Chondrocyte (in vitro differentiated cells): ENCODE results near the gene ATP7B. TPM values are rescaled to one million over a fixed set of nuclear protein-coding genes. Genes with fewer than 3 reads are reported as not detected.
A peak's percentile ranks its signal among the peaks of the same experiment; 100 is the strongest.

ENCODE experiments used
- DNase-seq: peaks from one replicate; pipeline ENCODE4 v3.0.0; 2021; ENCODE audit warnings: mixed read lengths, low spot score
- H3K27ac Mint-ChIP-seq: one replicate; pipeline ENCODE4 v1.8.0; 2021; ENCODE audit warnings: mild to moderate bottlenecking, moderate library complexity, mixed read lengths; ENCODE audit not compliant: unreplicated experiment
- H3K27me3 Mint-ChIP-seq: 2 replicates; pipeline ENCODE4 v1.8.0; 2021; ENCODE audit warnings: low read depth, mixed read lengths
- H3K36me3 Mint-ChIP-seq: 2 replicates; pipeline ENCODE4 v1.8.0; 2021; ENCODE audit warnings: low read depth, mixed read lengths
- H3K4me1 Mint-ChIP-seq: 2 replicates; pipeline ENCODE4 v1.8.0; 2021; ENCODE audit warnings: low read depth, mild to moderate bottlenecking, mixed read lengths
- H3K4me3 Mint-ChIP-seq: one replicate; pipeline ENCODE4 v1.8.0; 2021; ENCODE audit warnings: mild to moderate bottlenecking, moderate library complexity, mixed read lengths; ENCODE audit not compliant: unreplicated experiment
- H3K9me3 Mint-ChIP-seq: 2 replicates; pipeline ENCODE4 v1.8.0; 2021; ENCODE audit warnings: low read depth, mixed read lengths
- CTCF ChIP-seq: fragments of 200-600 bp; sonication (generic); IDR thresholded peaks from 2 replicates; pipeline ENCODE4 v1.5.0; 2021; ENCODE audit warnings: antibody characterized with exemption, mild to moderate bottlenecking, moderate library complexity
- total RNA-seq: library from RNA; stranded (reverse); gene quantifications from 3 replicates; pipeline ENCODE4 v1.2.1, GENCODE V29; 2021

Gene ATP7B
- total RNA-seq, 1 donor from 2014 or later = 16.8 TPM

GRCh38 chr13:51981355-51981754 lies 29.9 kb downstream of the ATP7B start:
- H3K27ac Mint-ChIP-seq = peak overlapping the region; percentile 85
- peaks cover 8% of the 10 kb centered on the region for H3K36me3 Mint-ChIP-seq
- peaks cover 29% of the 10 kb centered on the region for H3K4me1 Mint-ChIP-seq
- no peaks in the 10 kb centered on the region for H3K27me3 Mint-ChIP-seq
- H3K9me3 Mint-ChIP-seq = peaks cover 16% of the 10 kb centered on the region
- peak overlapping the region; percentile 27 for H3K4me3 Mint-ChIP-seq
- TF ChIP-seq CTCF = no peak
- DNase-seq = no peak

DNA sequence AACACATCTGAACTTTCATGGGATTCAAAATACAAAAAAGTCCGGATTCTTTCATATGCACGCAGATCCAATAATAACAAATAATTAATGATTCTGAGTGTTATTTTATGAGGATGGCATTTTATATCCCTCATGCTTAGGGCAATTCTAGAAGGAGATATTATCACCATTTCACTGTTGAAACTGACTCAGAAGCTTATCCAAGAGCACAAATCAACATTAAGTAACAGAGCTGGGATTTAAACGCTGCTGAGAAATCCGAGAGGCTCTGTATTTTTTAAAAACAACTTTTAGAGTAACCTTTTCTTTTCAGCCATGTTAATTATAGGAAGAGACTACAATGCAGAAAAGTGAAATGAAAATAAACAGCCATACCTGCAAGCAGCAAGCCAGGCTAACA lies 30.3 kb downstream of the ATP7B start:
- peaks cover 6% of the 10 kb centered on the region for H3K36me3 Mint-ChIP-seq
- DNase-seq = no peak
- no peaks in the 10 kb centered on the region for H3K27me3 Mint-ChIP-seq
- H3K4me3 Mint-ChIP-seq = peak overlapping the region; percentile 27
- no peak for TF ChIP-seq CTCF
- peaks cover 29% of the 10 kb centered on the region for H3K4me1 Mint-ChIP-seq
- peaks cover 16% of the 10 kb centered on the region for H3K9me3 Mint-ChIP-seq
- H3K27ac Mint-ChIP-seq = peak overlapping the region; percentile 85

DNA sequence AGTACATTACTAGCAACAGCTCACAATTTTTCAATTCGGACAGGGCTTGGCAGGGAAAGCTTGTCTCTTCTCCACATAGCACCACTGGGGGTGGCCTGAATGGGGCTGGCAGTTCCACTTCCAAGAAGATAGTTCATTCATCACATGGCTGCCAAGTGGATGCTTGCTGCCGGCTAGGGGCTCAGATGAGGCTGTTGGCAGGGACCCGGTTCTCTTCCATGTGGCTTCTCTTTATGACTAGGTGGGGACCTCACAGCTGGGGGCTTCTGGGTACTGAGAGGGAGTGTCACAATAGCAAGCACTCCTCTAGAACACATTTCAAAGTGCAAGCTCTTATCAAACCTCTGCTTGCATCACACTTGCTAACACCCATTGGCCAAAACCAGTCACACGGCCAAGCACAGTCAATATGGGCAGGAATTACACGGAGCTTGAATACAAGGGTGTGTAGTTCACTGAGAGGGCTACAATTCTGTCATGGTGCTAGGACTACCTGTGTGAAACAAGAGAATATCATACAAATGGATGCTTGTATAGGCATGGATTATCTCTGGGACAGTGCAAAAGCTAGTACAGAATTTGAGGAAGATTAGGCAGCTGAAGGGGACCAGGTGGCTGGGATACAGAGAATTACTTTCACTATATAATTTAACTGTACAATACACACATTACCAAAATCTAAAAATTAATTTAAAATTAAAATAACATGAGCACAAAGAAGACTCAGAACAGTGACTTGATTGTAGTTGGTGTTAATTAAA lies 32.3 kb downstream of the ATP7B start:
- no peak overlapping the region for H3K4me3 Mint-ChIP-seq
- peaks cover 2% of the 10 kb centered on the region for H3K9me3 Mint-ChIP-seq
- no peak for DNase-seq
- H3K4me1 Mint-ChIP-seq = peaks cover 29% of the 10 kb centered on the region
- H3K27me3 Mint-ChIP-seq = no peaks in the 10 kb centered on the region
- no peak overlapping the region for H3K27ac Mint-ChIP-seq
- no peak for TF ChIP-seq CTCF
- H3K36me3 Mint-ChIP-seq = no peaks in the 10 kb centered on the region

GRCh38 chr13:51977625-51978024 lies 33.6 kb downstream of the ATP7B start:
- no peak for DNase-seq
- no peak overlapping the region for H3K4me3 Mint-ChIP-seq
- H3K9me3 Mint-ChIP-seq = no peaks in the 10 kb centered on the region
- no peak for TF ChIP-seq CTCF
- peaks cover 29% of the 10 kb centered on the region for H3K4me1 Mint-ChIP-seq
- no peaks in the 10 kb centered on the region for H3K36me3 Mint-ChIP-seq
- no peaks in the 10 kb centered on the region for H3K27me3 Mint-ChIP-seq
- H3K27ac Mint-ChIP-seq = peak overlapping the region; percentile 74

GRCh38 chr13:51976890-51977289 lies 34.4 kb downstream of the ATP7B start:
- no peak overlapping the region for H3K4me3 Mint-ChIP-seq
- peaks cover 24% of the 10 kb centered on the region for H3K4me1 Mint-ChIP-seq
- H3K27ac Mint-ChIP-seq = no peak overlapping the region
- peaks cover 5% of the 10 kb centered on the region for H3K36me3 Mint-ChIP-seq
- H3K27me3 Mint-ChIP-seq = no peaks in the 10 kb centered on the region
- TF ChIP-seq CTCF = no peak
- DNase-seq = no peak
- H3K9me3 Mint-ChIP-seq = no peaks in the 10 kb centered on the region
